Measurements from ENCODE around the gene ARPC1B.
"Not testable (repeated sequence)": the region's sequence is repeated elsewhere in the genome, so short reads cannot be mapped to it uniquely, and the experiment has no call there.

The ARPC1B gene

DNA sequence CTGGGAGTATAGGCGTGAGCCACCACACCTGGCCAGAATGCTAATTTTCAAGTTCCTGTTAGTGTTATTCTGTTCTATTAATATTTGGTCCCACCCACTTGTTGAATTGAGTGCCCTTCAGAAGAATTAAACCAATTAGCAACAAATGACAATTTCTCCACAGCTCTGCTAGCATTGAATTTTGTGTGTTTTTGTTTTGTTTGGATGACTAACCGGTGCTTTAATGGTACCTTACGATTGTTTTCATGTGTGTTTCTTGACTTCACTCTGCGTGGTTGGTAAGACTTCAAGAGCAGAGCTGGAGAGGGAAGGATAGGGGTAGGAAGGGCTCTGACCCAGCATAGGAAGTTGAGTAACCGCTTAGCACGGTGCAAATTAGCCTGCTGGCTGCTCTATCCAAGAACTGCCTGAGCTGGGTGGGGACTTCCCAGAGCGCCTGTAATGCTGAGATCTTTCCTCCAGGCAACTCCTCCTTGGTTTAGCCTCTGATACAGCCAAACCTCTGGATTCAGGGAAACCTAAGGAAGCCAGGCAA lies 4.6 kb downstream of the ARPC1B start:
- no peak overlapping the region for H3K4me3 ChIP-seq (ENCODE audit: control insufficient read depth, low read depth, low read length)
- DNase-seq (ENCODE audit: low read depth), result peak; percentile 91

DNA sequence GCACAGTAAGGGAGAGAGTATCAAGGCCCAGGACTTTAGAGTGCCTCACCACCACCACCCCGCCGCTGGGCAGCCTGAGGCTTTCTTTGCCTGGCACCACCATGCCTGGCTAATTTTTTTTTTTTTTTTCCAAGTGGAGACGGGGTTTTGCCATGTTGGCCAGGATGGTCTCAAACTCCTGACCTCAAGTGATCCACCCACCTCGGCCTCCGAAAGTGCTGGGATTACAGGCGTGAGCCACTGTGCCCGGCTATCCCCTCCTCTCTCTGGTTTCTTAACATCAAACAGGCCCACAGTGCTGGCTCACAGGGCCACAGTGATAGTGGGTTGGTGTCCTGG lies 5.1 kb downstream of the ARPC1B start:
- H3K4me3 ChIP-seq (ENCODE audit: control insufficient read depth, low read depth, low read length), result peak overlapping the region; percentile 8; the same call in 1 of the 2 replicates

More for the DNA sequence above, 4.6 kb downstream of the ARPC1B start:
- TF ChIP-seq, protein P1, sequence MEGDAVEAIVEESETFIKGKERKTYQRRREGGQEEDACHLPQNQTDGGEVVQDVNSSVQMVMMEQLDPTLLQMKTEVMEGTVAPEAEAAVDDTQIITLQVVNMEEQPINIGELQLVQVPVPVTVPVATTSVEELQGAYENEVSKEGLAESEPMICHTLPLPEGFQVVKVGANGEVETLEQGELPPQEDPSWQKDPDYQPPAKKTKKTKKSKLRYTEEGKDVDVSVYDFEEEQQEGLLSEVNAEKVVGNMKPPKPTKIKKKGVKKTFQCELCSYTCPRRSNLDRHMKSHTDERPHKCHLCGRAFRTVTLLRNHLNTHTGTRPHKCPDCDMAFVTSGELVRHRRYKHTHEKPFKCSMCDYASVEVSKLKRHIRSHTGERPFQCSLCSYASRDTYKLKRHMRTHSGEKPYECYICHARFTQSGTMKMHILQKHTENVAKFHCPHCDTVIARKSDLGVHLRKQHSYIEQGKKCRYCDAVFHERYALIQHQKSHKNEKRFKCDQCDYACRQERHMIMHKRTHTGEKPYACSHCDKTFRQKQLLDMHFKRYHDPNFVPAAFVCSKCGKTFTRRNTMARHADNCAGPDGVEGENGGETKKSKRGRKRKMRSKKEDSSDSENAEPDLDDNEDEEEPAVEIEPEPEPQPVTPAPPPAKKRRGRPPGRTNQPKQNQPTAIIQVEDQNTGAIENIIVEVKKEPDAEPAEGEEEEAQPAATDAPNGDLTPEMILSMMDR (IDR thresholded peaks at IDR 0.05; ENCODE audit: control insufficient read depth, insufficient read depth, low read depth, low read length, missing control alignments), result no peak

DNA sequence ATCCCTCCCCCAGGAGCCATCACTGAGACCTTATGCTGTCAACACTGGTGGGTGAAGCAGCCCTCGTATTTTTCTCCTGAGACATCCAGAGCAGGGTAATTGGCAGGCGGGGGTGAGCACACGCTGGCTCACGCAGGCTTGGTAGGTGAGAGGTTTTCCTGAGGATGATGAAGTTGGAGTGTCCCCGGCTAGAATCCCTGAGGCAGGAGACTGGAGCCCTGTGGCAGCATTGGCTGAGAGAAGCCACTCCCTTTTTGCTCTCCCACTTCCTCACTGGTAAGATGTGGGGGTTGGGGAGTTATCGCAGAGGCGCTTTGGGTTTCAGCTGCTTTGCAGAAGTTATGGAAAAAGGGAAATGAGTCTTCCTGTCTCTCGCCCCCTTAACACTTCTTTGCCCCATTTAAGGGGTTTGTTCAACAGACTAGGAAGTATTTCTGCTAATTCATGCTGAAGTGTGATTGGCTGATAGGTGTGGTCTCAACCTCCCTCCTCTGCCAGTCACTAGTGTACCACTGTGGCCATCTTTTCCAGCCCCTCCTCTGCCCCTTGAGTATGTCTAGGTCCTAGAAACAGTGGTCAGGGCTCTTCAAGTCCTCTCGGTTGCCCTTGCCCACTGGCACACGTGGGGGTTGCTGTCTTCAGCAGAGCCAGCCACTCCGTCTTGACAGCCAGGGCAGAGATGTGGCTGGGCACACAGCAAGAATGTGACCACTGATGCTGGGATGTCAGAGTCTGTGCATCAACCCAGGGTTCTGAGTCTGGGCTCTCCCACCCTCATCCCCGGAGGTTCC lies 5.7 kb downstream of the ARPC1B start:
- TF ChIP-seq, protein P1 (IDR thresholded peaks at IDR 0.05; ENCODE audit: control insufficient read depth, insufficient read depth, low read depth, low read length, missing control alignments), result no peak
- no peak for DNase-seq (ENCODE audit: low read depth)
- no peak overlapping the region; the same call in 1 of the 2 replicates for H3K4me3 ChIP-seq (ENCODE audit: control insufficient read depth, low read depth, low read length)

More for the DNA sequence above, 5.1 kb downstream of the ARPC1B start:
- not testable (repeated sequence) for DNase-seq (ENCODE audit: low read depth)

DNA sequence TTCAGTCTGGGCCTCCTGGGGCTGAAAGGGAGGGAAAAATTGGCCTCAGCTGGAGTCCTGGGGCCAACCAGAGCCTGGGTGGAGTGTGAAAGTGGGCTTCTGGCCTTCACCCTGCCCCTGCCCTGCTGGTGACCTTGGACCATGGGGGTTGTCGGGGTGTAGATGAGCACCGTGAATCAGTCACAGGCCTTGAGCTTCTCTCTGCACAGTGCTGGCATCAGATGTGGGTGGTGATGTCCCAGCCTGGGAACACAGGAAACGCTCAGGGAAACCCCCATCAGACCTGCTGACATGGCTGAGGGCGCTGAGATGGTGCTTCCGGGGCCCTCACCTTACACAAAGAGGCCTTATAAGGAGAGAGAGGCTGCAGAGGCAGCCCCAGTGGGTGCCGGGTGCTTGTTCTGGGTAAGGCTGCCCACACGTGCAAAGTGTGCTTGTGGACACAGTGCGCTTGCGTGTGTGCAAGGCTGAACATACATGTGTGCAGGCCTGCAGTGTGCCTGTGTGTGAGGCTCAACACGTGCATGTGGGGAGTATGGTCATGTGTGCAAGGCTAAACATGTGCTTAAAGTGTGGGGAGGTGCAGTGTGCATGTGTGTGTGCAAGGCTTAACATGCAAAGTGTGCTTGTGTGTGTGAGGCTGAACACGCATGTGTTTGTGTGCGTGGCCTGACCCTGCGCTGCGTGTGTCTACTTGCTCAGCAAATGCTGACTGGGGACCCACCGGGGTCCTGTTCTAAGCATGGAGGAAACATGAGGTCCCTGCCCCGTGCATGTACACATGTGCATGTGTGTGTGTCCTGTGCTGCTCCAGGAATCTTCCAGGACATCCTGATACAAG lies 6.5 kb downstream of the ARPC1B start:
- no peak for DNase-seq (ENCODE audit: low read depth)
- TF ChIP-seq, protein P1 (IDR thresholded peaks at IDR 0.05; ENCODE audit: control insufficient read depth, insufficient read depth, low read depth, low read length, missing control alignments), result no peak
- H3K4me3 ChIP-seq (ENCODE audit: control insufficient read depth, low read depth, low read length), result no peak overlapping the region

DNA sequence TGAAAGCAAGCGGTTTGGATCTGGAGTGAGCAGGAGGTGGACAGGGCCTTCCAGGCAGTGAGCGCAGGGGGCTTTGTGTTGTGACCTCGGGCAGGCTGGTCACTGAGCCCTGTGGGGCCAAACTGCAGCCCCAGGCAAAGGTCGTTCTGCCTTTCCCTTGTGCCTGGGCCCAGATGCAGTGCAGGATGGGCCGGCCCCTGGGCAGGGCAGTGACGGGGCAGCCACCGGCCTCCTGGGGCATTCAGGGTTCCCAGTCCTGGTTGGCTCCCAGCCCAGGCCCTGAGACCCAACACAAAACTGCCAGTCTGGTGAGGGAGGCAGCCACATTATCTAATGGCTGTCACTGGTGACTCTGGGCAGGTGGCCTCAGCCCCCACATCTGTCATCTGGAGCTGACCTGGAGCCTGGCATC lies 7.1 kb downstream of the ARPC1B start:
- DNase-seq (ENCODE audit: low read depth), result no peak
- H3K4me3 ChIP-seq (ENCODE audit: control insufficient read depth, low read depth, low read length), result no peak overlapping the region
- TF ChIP-seq, protein P1 (IDR thresholded peaks at IDR 0.05; ENCODE audit: control insufficient read depth, insufficient read depth, low read depth, low read length, missing control alignments), result no peak

DNA sequence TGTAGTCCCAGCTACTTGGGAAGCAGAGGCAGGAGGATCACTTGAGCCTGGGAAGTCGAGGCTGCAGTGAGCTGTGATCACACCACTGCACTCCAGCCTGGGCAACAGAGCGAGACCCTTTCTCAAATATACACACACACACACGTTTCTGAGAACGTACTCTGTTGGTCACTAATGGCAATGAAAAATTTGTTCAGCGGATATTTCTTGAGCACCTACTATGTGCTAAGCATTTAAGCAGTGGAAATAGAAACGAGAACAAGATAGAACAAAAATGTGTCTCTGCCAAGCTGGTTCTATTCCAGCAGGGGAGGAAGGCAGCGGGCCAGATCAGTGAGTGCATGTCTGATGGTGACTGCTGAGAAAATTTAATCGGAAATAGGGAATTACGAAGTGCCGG lies 8.7 kb downstream of the ARPC1B start:
- TF ChIP-seq, protein P1 (IDR thresholded peaks at IDR 0.05; ENCODE audit: control insufficient read depth, insufficient read depth, low read depth, low read length, missing control alignments), result no peak
- H3K4me3 ChIP-seq (ENCODE audit: control insufficient read depth, low read depth, low read length), result no peak overlapping the region

More for the DNA sequence above, 8.7 kb downstream of the ARPC1B start:
- DNase-seq (ENCODE audit: low read depth), result no peak

Data from AG09309 (cell line).